COR-L47 (cell line): ENCODE results near the gene ZSCAN29.
"Not testable (repeated sequence)": the region's sequence is repeated elsewhere in the genome, so short reads cannot be mapped to it uniquely, and the experiment has no call there.

ENCODE experiments used
- DNase-seq: peaks from one replicate; lab custom pipeline; 2025; lab: John Stamatoyannopoulos, UW

Gene ZSCAN29

GRCh38 chr15:43370975-43371974, at the start of gene ZSCAN29, which contains the start of gene TUBGCP4:
Gene ZSCAN29 (minus strand): TSS chr15:43371043. CDS start chr15:43369913, 1,130 bp downstream.
Gene TUBGCP4 (plus strand): TSS chr15:43371101. CDS start chr15:43371355, 254 bp downstream.
- peak; percentile 80 for DNase-seq

GRCh38 chr15:43420435-43420834, 49.6 kb upstream of the ZSCAN29 start:
- no peak for DNase-seq

GRCh38 chr15:43414196-43414595, 43.4 kb upstream of the ZSCAN29 start:
- DNase-seq, result no peak

GRCh38 chr15:43412096-43412495, 41.3 kb upstream of the ZSCAN29 start:
- no peak for DNase-seq

- DNase-seq, result no peak
Observed at GRCh38 chr15:43410572-43411214, 39.9 kb upstream of the ZSCAN29 start.

- DNase-seq, result no peak
Observed at GRCh38 chr15:43408789-43409188, 37.9 kb upstream of the ZSCAN29 start.

GRCh38 chr15:43406808-43407207, 36.0 kb upstream of the ZSCAN29 start:
- DNase-seq, result no peak

GRCh38 chr15:43406189-43406588, 35.3 kb upstream of the ZSCAN29 start:
- DNase-seq, result no peak

- DNase-seq, result no peak
Observed at GRCh38 chr15:43404130-43404529, 33.3 kb upstream of the ZSCAN29 start.

GRCh38 chr15:43403616-43404015, 32.8 kb upstream of the ZSCAN29 start:
- no peak for DNase-seq

- DNase-seq, result no peak
Observed at GRCh38 chr15:43402255-43402654, 31.4 kb upstream of the ZSCAN29 start.

- DNase-seq, result not testable (repeated sequence)
Observed at GRCh38 chr15:43393592-43393991, 22.7 kb upstream of the ZSCAN29 start.

GRCh38 chr15:43390723-43391122, 19.9 kb upstream of the ZSCAN29 start:
- no peak for DNase-seq

GRCh38 chr15:43383070-43383469, 12.2 kb upstream of the ZSCAN29 start:
- no peak for DNase-seq

GRCh38 chr15:43382310-43382709, 11.5 kb upstream of the ZSCAN29 start:
- no peak for DNase-seq

- DNase-seq, result no peak
Observed at GRCh38 chr15:43378601-43379000, 7.8 kb upstream of the ZSCAN29 start.

- peak; percentile 30 for DNase-seq
Observed at GRCh38 chr15:43376017-43376705, 5.3 kb upstream of the ZSCAN29 start.

GRCh38 chr15:43370310-43370974, 401 bp downstream of the ZSCAN29 start:
- DNase-seq, result no peak

- no peak for DNase-seq
Observed at GRCh38 chr15:43361313-43361903, 9.4 kb downstream of the ZSCAN29 start.

- no peak for DNase-seq
Observed at GRCh38 chr15:43360821-43361220, 10.0 kb downstream of the ZSCAN29 start.

- no peak for DNase-seq
Observed at GRCh38 chr15:43352693-43353382, 18.0 kb downstream of the ZSCAN29 start.
